ENCODE data around the gene ETFA.

DNA sequence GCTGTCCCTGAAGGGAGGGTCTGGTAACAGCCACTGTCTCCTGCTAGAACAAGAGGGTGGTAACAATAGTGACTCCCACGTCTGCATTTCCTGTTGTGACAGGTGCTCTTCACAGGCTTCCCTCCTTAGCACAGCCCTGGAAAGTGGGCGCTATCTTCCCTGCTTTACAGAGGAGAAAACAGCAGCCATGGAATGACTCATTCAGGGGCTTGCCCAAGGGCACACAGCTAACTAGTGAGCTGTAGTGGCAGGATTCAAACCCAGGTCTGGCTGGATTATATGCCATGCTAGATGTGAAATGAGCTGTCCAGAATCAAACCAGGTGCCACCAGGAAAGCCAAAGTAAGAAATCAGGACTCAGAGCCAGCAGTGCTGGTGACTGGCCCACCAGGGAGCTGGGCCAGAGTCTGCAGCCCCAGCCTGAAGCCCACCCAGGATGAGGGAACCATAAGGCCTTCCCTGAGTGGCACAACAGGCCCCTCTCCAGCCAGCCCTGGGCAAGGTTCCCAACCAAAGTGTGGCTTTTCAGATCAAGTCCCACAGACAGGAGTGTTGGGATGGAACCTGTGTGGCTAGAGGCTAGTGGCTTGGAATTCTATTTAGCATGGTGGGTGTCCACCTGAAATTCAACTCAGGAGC, 102.4 kb downstream of the ETFA start:
- TF ChIP-seq, protein P1, sequence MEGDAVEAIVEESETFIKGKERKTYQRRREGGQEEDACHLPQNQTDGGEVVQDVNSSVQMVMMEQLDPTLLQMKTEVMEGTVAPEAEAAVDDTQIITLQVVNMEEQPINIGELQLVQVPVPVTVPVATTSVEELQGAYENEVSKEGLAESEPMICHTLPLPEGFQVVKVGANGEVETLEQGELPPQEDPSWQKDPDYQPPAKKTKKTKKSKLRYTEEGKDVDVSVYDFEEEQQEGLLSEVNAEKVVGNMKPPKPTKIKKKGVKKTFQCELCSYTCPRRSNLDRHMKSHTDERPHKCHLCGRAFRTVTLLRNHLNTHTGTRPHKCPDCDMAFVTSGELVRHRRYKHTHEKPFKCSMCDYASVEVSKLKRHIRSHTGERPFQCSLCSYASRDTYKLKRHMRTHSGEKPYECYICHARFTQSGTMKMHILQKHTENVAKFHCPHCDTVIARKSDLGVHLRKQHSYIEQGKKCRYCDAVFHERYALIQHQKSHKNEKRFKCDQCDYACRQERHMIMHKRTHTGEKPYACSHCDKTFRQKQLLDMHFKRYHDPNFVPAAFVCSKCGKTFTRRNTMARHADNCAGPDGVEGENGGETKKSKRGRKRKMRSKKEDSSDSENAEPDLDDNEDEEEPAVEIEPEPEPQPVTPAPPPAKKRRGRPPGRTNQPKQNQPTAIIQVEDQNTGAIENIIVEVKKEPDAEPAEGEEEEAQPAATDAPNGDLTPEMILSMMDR (IDR thresholded peaks at IDR 0.05), result no peak
- TF ChIP-seq ZFX (IDR thresholded peaks at IDR 0.05; ENCODE audit: borderline replicate concordance), result no peak
